Epithelial cell of proximal tubule (primary cell): ENCODE results near the gene SCYL2. TPM values are rescaled to one million over a fixed set of nuclear protein-coding genes. Genes with fewer than 3 reads are reported as not detected.
"Not testable (repeated sequence)": the region's sequence is repeated elsewhere in the genome, so short reads cannot be mapped to it uniquely, and the experiment has no call there.

ENCODE experiments used
- DNase-seq: peaks from one replicate; pipeline ENCODE4 v3.0.0-alpha.2; 2011; ENCODE audit warnings: low read depth
- H3K4me3 ChIP-seq: 2 replicates; pipeline ENCODE4 v1.5.1; 2011; ENCODE audit warnings: low read depth, mild to moderate bottlenecking, low read length
- CTCF ChIP-seq: conservative IDR thresholded peaks from 2 replicates; pipeline ENCODE4 v1.5.1; 2012; ENCODE audit warnings: low read depth, mild to moderate bottlenecking, low read length
- total RNA-seq: library from RNA; depleted of rRNA; stranded (reverse); fragments of >200 nt; gene quantifications from 2 replicates; pipeline ENCODE4 v1.2.3, GENCODE V29; 2015

Gene SCYL2
- total RNA-seq, 1 donor from 2014 or later, result 24.6 TPM

- no peak for TF ChIP-seq CTCF
- no peak overlapping the region for H3K4me3 ChIP-seq
- DNase-seq, result no peak
Measured at GRCh38 chr12:100302081-100302480, 35.1 kb downstream of the SCYL2 start.

GRCh38 chr12:100303831-100304230 is 36.9 kb downstream of the SCYL2 start:
- no peak overlapping the region for H3K4me3 ChIP-seq
- DNase-seq, result no peak
- no peak for TF ChIP-seq CTCF

GRCh38 chr12:100304334-100304733 is 37.4 kb downstream of the SCYL2 start:
- DNase-seq, H3K4me3 ChIP-seq: not testable (repeated sequence)

- not testable (repeated sequence) for H3K4me3 ChIP-seq, DNase-seq
Measured at GRCh38 chr12:100308138-100308537, 41.2 kb downstream of the SCYL2 start.

GRCh38 chr12:100311317-100311716 is 44.3 kb downstream of the SCYL2 start:
- no peak overlapping the region for H3K4me3 ChIP-seq
- DNase-seq, result no peak
- TF ChIP-seq CTCF, result no peak

- DNase-seq, result no peak
- no peak for TF ChIP-seq CTCF
Measured at GRCh38 chr12:100317371-100317770, 50.4 kb downstream of the SCYL2 start.

GRCh38 chr12:100324498-100324897 is 57.5 kb downstream of the SCYL2 start:
- DNase-seq, result no peak
- H3K4me3 ChIP-seq, result no peak overlapping the region

More at GRCh38 chr12:100317371-100317770, 50.4 kb downstream of the SCYL2 start:
- no peak overlapping the region for H3K4me3 ChIP-seq

GRCh38 chr12:100326208-100326607 is 59.2 kb downstream of the SCYL2 start:
- H3K4me3 ChIP-seq, result no peak overlapping the region
- TF ChIP-seq CTCF, result no peak
- DNase-seq, result no peak

More at GRCh38 chr12:100324498-100324897, 57.5 kb downstream of the SCYL2 start:
- no peak for TF ChIP-seq CTCF
